ENCODE results near the gene FYB2. TPM values are rescaled to one million over a fixed set of nuclear protein-coding genes. Genes with fewer than 3 reads are reported as not detected.

Gene FYB2
- total RNA-seq, 2 experiments from 2014 or later = not detected

DNA sequence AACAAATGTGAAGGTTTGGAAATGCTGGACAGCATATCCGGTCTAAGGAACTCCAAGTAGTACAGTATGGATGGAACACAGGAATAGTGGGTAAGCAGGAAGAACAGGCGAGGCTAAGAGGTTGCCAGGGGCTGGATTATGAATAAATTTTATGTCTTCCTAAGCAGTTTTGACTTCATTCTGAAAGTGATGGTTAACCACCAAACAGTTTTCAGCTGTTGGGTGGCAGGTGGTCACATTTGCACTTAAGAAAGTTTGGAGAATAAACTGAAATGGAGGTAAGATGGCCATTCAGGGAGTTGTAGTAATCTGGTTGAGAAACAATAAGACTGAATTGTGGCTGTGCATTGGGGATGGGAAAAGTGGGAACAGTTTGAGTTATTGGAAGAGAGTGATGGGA, 90.2 kb downstream of the FYB2 start:
- ATAC-seq (no peak), DNase-seq (no peak)
- peaks cover under 1% of the 10 kb centered on the region for H3K27me3 Mint-ChIP-seq (ENCODE audit: low read depth)

DNA sequence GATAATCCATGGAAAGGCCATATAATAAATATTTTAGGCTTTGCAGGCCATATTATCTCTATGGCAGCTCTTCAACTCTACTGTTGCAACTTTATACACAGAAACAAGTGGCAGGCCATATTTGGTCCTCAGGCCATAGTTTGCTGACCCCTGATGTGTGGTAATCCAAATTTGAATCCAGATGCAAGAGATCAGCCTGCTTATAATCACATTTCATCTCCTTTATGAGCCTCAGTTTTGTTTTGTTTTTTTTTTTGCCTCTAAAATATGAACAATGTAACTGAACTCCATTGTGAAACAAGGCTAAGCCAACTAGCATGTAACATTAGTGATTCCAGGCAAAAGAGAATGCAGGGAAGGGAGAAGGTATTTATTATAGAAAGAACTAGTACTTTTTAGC, 92.5 kb downstream of the FYB2 start:
- no peak overlapping the region for H3K27ac Mint-ChIP-seq
- H3K4me3 Mint-ChIP-seq = no peak overlapping the region
- DNase-seq = no peak
- ChIA-PET CTCF (no interaction called here), POLR2A (no interaction called here)
- H3K36me3 Mint-ChIP-seq (ENCODE audit: low read depth) = no peaks in the 10 kb centered on the region
- H3K9me3 Mint-ChIP-seq (ENCODE audit: insufficient read depth) = no peaks in the 10 kb centered on the region
- no peak for ATAC-seq
- H3K4me1 Mint-ChIP-seq (ENCODE audit: low read depth) = no peaks in the 10 kb centered on the region
- no peaks in the 10 kb centered on the region for H3K27me3 Mint-ChIP-seq (ENCODE audit: low read depth)

More for the DNA sequence above, 90.2 kb downstream of the FYB2 start:
- ChIA-PET POLR2A (no interaction called here), CTCF (no interaction called here)
- H3K4me1 Mint-ChIP-seq (ENCODE audit: low read depth) = no peaks in the 10 kb centered on the region
- no peaks in the 10 kb centered on the region for H3K9me3 Mint-ChIP-seq (ENCODE audit: insufficient read depth)
- no peak overlapping the region for H3K4me3 Mint-ChIP-seq
- H3K27ac Mint-ChIP-seq = no peak overlapping the region
- no peaks in the 10 kb centered on the region for H3K36me3 Mint-ChIP-seq (ENCODE audit: low read depth)

DNA sequence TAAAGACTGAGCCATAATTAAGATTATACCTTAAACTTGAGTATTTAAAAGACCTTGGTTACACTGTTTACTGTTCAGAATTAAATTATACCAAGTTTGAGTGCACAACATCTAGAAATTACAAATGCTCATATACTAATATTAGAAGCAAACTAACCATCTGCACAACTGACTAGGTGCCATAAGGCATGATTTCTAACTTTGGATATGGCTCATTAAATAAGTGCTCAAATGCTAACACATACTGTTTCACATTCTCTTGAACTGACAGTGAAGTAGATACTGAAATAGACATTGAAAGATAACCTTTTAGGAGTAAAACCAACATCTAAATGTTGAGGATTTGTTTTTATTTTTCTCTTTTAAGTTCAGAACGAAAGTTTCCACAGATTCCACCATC, 100.0 kb downstream of the FYB2 start:
- ChIA-PET CTCF (interaction anchor here (0.5 kb wide), 1 partner anchor 1217 kb away, joined by 3 read pairs; no protein-coding TSS in a partner anchor), POLR2A (no interaction called here)
- no peak for DNase-seq
- H3K4me3 Mint-ChIP-seq = no peak overlapping the region
- no peaks in the 10 kb centered on the region for H3K9me3 Mint-ChIP-seq (ENCODE audit: insufficient read depth)
- H3K4me1 Mint-ChIP-seq (ENCODE audit: low read depth) = no peaks in the 10 kb centered on the region
- no peaks in the 10 kb centered on the region for H3K27me3 Mint-ChIP-seq (ENCODE audit: low read depth)
- no peaks in the 10 kb centered on the region for H3K36me3 Mint-ChIP-seq (ENCODE audit: low read depth)
- no peak overlapping the region for H3K27ac Mint-ChIP-seq
- ATAC-seq = no peak

- ATAC-seq (no peak), DNase-seq (no peak)
- ChIA-PET CTCF (no interaction called here), POLR2A (no interaction called here)
- Mint-ChIP-seq H3K27ac (no peak overlapping the region), H3K36me3 (ENCODE audit: low read depth) (no peaks in the 10 kb centered on the region), H3K27me3 (ENCODE audit: low read depth) (peaks cover 2% of the 10 kb centered on the region), H3K4me3 (no peak overlapping the region), H3K9me3 (ENCODE audit: insufficient read depth) (no peaks in the 10 kb centered on the region), H3K4me1 (ENCODE audit: low read depth) (no peaks in the 10 kb centered on the region)
Observed at GRCh38 chr1:56715156-56715555, 104.0 kb downstream of the FYB2 start.

DNA sequence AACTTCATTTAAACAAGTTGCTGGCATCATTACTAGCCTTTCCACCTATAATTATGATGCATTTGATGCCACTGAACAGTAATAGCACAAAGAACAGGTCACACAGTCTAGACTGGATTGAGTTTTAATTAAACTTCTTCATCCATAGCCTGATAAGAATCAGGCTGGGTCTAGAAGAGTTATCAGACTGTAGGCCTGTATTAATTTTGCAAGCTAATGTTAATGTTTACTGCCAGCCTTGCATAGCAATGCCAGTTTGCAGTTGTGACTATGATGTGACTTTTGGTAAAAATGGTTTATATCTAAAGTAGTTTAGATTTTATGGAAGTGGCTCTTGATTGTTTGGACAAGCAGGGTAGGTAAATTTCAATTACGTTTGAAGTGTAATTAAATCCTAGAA, 106.1 kb downstream of the FYB2 start:
- Mint-ChIP-seq H3K36me3 (ENCODE audit: low read depth) (no peaks in the 10 kb centered on the region), H3K4me1 (ENCODE audit: low read depth) (no peaks in the 10 kb centered on the region), H3K27me3 (ENCODE audit: low read depth) (peaks cover 2% of the 10 kb centered on the region), H3K9me3 (ENCODE audit: insufficient read depth) (no peaks in the 10 kb centered on the region), H3K4me3 (no peak overlapping the region), H3K27ac (no peak overlapping the region)
- ATAC-seq (no peak), DNase-seq (no peak)
- ChIA-PET POLR2A (no interaction called here), CTCF (no interaction called here)

GRCh38 chr1:56712150-56712549, 107.1 kb downstream of the FYB2 start:
- ChIA-PET POLR2A (no interaction called here), CTCF (no interaction called here)

GRCh38 chr1:56710646-56711045, 108.6 kb downstream of the FYB2 start:
- ChIA-PET CTCF (interaction anchor here (1.4 kb wide), 1 partner anchor 1426 kb away, joined by 3 read pairs; no protein-coding TSS in a partner anchor), POLR2A (no interaction called here)
- ATAC-seq = no peak
- Mint-ChIP-seq H3K4me1 (ENCODE audit: low read depth) (no peaks in the 10 kb centered on the region), H3K36me3 (ENCODE audit: low read depth) (no peaks in the 10 kb centered on the region), H3K27me3 (ENCODE audit: low read depth) (peaks cover 7% of the 10 kb centered on the region), H3K27ac (no peak overlapping the region), H3K9me3 (ENCODE audit: insufficient read depth) (no peaks in the 10 kb centered on the region), H3K4me3 (no peak overlapping the region)
- no peak for DNase-seq

More at GRCh38 chr1:56712150-56712549, 107.1 kb downstream of the FYB2 start:
- Mint-ChIP-seq H3K4me1 (ENCODE audit: low read depth) (no peaks in the 10 kb centered on the region), H3K9me3 (ENCODE audit: insufficient read depth) (no peaks in the 10 kb centered on the region), H3K36me3 (ENCODE audit: low read depth) (no peaks in the 10 kb centered on the region), H3K27ac (no peak overlapping the region), H3K4me3 (no peak overlapping the region), H3K27me3 (ENCODE audit: low read depth) (peaks cover 2% of the 10 kb centered on the region)
- no peak for DNase-seq
- no peak for ATAC-seq

GRCh38 chr1:56709995-56710394, 109.2 kb downstream of the FYB2 start:
- peaks cover 7% of the 10 kb centered on the region for H3K27me3 Mint-ChIP-seq (ENCODE audit: low read depth)
- no peak overlapping the region for H3K4me3 Mint-ChIP-seq
- no peak overlapping the region for H3K27ac Mint-ChIP-seq
- ATAC-seq (no peak), DNase-seq (no peak)
- POLR2A ChIA-PET = no interaction called here
- H3K36me3 Mint-ChIP-seq (ENCODE audit: low read depth) = no peaks in the 10 kb centered on the region
- CTCF ChIA-PET = interaction anchor here (0.8 to 1.6 kb wide), 4 partner anchors 22 to 1430 kb away, joined by 3 to 5 read pairs (median 4); no protein-coding TSS in a partner anchor
- H3K4me1 Mint-ChIP-seq (ENCODE audit: low read depth) = no peaks in the 10 kb centered on the region
- H3K9me3 Mint-ChIP-seq (ENCODE audit: insufficient read depth) = no peaks in the 10 kb centered on the region

DNA sequence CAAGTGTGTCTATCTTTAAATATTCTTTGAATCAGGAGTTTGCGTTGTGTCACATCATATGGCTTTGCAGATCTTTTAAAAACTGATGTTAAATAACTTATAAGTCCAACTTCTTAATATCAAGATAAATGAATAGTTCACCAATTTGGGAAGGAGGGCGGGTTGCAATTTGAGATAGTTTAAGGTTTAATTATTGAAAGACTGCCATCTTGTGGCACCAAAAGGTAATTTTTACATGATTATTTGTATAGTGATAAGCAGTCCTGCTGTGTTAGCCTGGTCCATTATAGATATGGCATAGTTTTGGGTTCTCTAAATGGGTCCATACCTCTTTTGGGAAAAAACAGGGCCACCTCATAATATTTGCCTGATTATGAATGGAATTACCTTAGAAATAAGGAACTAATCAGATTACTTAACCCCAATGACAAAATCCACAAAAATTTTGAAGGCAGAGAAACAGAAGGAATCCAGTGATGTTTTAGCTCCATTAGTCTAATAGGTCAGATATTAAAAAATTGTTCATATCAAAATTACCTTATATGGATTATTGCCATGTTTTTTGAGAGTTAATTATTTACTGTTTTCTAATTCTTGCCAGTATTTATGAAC, 109.8 kb downstream of the FYB2 start:
- no peaks in the 10 kb centered on the region for H3K4me1 Mint-ChIP-seq (ENCODE audit: low read depth)
- H3K4me3 Mint-ChIP-seq = no peak overlapping the region
- ATAC-seq (no peak), DNase-seq (no peak)
- H3K27me3 Mint-ChIP-seq (ENCODE audit: low read depth) = peaks cover 7% of the 10 kb centered on the region
- CTCF ChIA-PET = interaction anchor here (0.8 to 1.6 kb wide), 4 partner anchors 23 to 1429 kb away, joined by 3 to 5 read pairs (median 4); no protein-coding TSS in a partner anchor
- H3K36me3 Mint-ChIP-seq (ENCODE audit: low read depth) = no peaks in the 10 kb centered on the region
- POLR2A ChIA-PET = no interaction called here
- no peaks in the 10 kb centered on the region for H3K9me3 Mint-ChIP-seq (ENCODE audit: insufficient read depth)
- no peak overlapping the region for H3K27ac Mint-ChIP-seq

DNA sequence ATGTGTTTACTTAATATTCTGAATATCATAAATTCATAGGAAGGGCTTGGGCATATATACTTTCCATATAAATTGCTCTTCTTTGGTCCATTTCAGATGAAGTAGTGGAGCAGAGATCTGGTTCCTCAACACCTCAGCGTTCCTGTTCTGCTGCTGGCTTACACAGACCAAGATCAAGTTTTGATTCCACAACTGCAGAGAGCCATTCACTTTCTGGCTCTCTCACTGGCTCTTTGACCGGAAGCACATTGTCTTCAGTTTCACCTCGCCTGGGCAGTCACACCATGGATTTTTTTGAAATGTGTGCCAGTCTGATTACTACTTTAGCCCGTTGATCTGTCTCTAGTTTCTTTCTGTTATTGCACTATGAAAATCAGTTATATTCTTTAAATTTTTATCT, 111.8 kb downstream of the FYB2 start:
- POLR2A ChIA-PET = no interaction called here
- Mint-ChIP-seq H3K9me3 (ENCODE audit: insufficient read depth) (no peaks in the 10 kb centered on the region), H3K4me3 (no peak overlapping the region), H3K27me3 (ENCODE audit: low read depth) (peaks cover 5% of the 10 kb centered on the region), H3K27ac (no peak overlapping the region), H3K4me1 (ENCODE audit: low read depth) (no peaks in the 10 kb centered on the region), H3K36me3 (ENCODE audit: low read depth) (no peaks in the 10 kb centered on the region)
- ATAC-seq = no peak
- CTCF ChIA-PET = no interaction called here
- no peak for DNase-seq

GRCh38 chr1:56703747-56704146, 115.5 kb downstream of the FYB2 start:
- no peak for DNase-seq
- CTCF ChIA-PET = no interaction called here
- ATAC-seq = no peak
- Mint-ChIP-seq H3K36me3 (ENCODE audit: low read depth) (no peaks in the 10 kb centered on the region), H3K4me1 (ENCODE audit: low read depth) (no peaks in the 10 kb centered on the region), H3K9me3 (ENCODE audit: insufficient read depth) (no peaks in the 10 kb centered on the region), H3K27me3 (ENCODE audit: low read depth) (peaks cover 5% of the 10 kb centered on the region), H3K27ac (no peak overlapping the region), H3K4me3 (no peak overlapping the region)
- POLR2A ChIA-PET = no interaction called here

- POLR2A ChIA-PET = no interaction called here
- H3K27ac Mint-ChIP-seq = no peak overlapping the region
- H3K9me3 Mint-ChIP-seq (ENCODE audit: insufficient read depth) = no peaks in the 10 kb centered on the region
- DNase-seq (no peak), ATAC-seq (no peak)
- CTCF ChIA-PET = no interaction called here
- no peaks in the 10 kb centered on the region for H3K27me3 Mint-ChIP-seq (ENCODE audit: low read depth)
- no peak overlapping the region for H3K4me3 Mint-ChIP-seq
- H3K36me3 Mint-ChIP-seq (ENCODE audit: low read depth) = no peaks in the 10 kb centered on the region
- no peaks in the 10 kb centered on the region for H3K4me1 Mint-ChIP-seq (ENCODE audit: low read depth)
Observed at GRCh38 chr1:56696663-56697062, 122.5 kb downstream of the FYB2 start.

- ChIA-PET CTCF (no interaction called here), POLR2A (no interaction called here)
- ATAC-seq (no peak), DNase-seq (no peak)
- Mint-ChIP-seq H3K27me3 (ENCODE audit: low read depth) (no peaks in the 10 kb centered on the region), H3K4me1 (ENCODE audit: low read depth) (no peaks in the 10 kb centered on the region), H3K9me3 (ENCODE audit: insufficient read depth) (no peaks in the 10 kb centered on the region), H3K36me3 (ENCODE audit: low read depth) (no peaks in the 10 kb centered on the region), H3K27ac (no peak overlapping the region), H3K4me3 (no peak overlapping the region)
Observed at GRCh38 chr1:56688522-56689026, 130.6 kb downstream of the FYB2 start.

All from activated CD8-positive, alpha-beta T cell treated with anti-CD3 and anti-CD28 coated beads, Interleukin-2, amount 10 ng/mL, durations not matched to agents 7 days and 5 days (primary cell).